K562 (cell line): ENCODE results near the gene LRRC15. TPM values are rescaled to one million over a fixed set of nuclear protein-coding genes. Genes with fewer than 3 reads are reported as not detected.

Experiments
- ATAC-seq: fragments of 200-7000 bp; cut with Tn5 transposase; 3 replicates; pipeline ENCODE4 v1.9.1; 2020; ENCODE audit warnings: moderate library complexity
- BruUV-seq: library from RNA; stranded (reverse); fragments of 400-500 nt; replicated peaks from 2 replicates; lab custom pipeline; 2021; lab: Mats Ljungman, UMichigan
- CTCF ChIA-PET: fragments of 300-600 bp; formaldehyde crosslinking; extraction: SDS; loops from one replicate; lab custom pipeline; 2021; ENCODE audit warnings: low intra/inter-chr PET ratio; lab: Yijun Ruan, JAX
- POLR2A ChIA-PET: fragments of 300-600, 350-650 bp; sonication (Branson Sonifier 250); formaldehyde crosslinking; extraction: SDS; loops from one replicate; lab custom pipeline; 2021; ENCODE audit warnings: antibody characterized with exemption, inconsistent platforms; lab: Yijun Ruan, JAX
- DNase-seq, 4 experiments: peaks; one replicate each; pipeline versions ENCODE4 v3.0.0 to v3.0.0-alpha.2; 2011 to 2018; ENCODE audit warnings: low spot score in 3 of 4, mixed read lengths in 3 of 4; ENCODE audit errors: extremely low read depth in 1 of 4
- FAIRE-seq: peaks from 2 replicates; lab custom pipeline; 2011; peaks lifted over from hg19 to GRCh38; lab: Jason Lieb, UNC
- H2AFZ ChIP-seq: 2 replicates; pipeline ENCODE4 v1.6.0; 2011; ENCODE audit warnings: low read depth, low read length, control low read depth, inconsistent platforms
- H3K27ac ChIP-seq: fragments of 200-600 bp; 3 replicates; pipeline ENCODE4 v1.8.0; 2011; ENCODE audit warnings: low read depth, mild to moderate bottlenecking, control low read depth, inconsistent platforms, low read length, moderate library complexity, mixed read lengths; ENCODE audit errors: extremely low read depth
- H3K27me3 ChIP-seq, 2 experiments: fragments of 300-600 bp in 1 of 2; 2 replicates in 1 of 2; 3 replicates in 1 of 2; pipeline versions ENCODE4 v1.6.0 to v1.8.0; 2011; ENCODE audit warnings: inconsistent platforms in 2 of 2, low read length in 2 of 2, mild to moderate bottlenecking in 1 of 2, mixed read lengths in 1 of 2, moderate library complexity in 1 of 2; ENCODE audit not compliant: control insufficient read depth in 2 of 2, insufficient read depth in 2 of 2
- H3K36me3 ChIP-seq: fragments of 300-600 bp; 3 replicates; pipeline ENCODE4 v1.8.0; 2011; ENCODE audit warnings: mild to moderate bottlenecking, low read length, inconsistent platforms; ENCODE audit not compliant: control insufficient read depth, insufficient read depth
- H3K4me1 ChIP-seq, 2 experiments: fragments of 200-600 bp in 1 of 2; replicated peaks in 1 of 2; 2 replicates in 1 of 2; 3 replicates in 1 of 2; pipeline versions ENCODE4 v1.5.1 to v1.8.0; 2011; ENCODE audit warnings: inconsistent platforms in 2 of 2, low read length in 2 of 2, mild to moderate bottlenecking in 1 of 2, mixed read lengths in 1 of 2, moderate library complexity in 1 of 2; ENCODE audit not compliant: control insufficient read depth in 2 of 2, insufficient read depth in 2 of 2
- H3K4me2 ChIP-seq: 2 replicates; pipeline ENCODE4 v1.6.1; 2011; ENCODE audit warnings: low read length, control low read depth, inconsistent platforms, mixed read lengths; ENCODE audit not compliant: insufficient read depth
- H3K4me3 ChIP-seq: fragments of 200-600 bp; sonication (generic), shearing (Covaris generic); 2 replicates; pipeline ENCODE4 v1.5.1; 2016; ENCODE audit warnings: control low read depth, inconsistent platforms
- H3K79me2 ChIP-seq: fragments of 200-600 bp; 3 replicates; pipeline ENCODE4 v1.8.0; 2011; ENCODE audit warnings: low read length, inconsistent platforms; ENCODE audit not compliant: control insufficient read depth, insufficient read depth
- H3K9ac ChIP-seq, 2 experiments: 2 replicates each; pipeline versions ENCODE4 v1.6.0 to v1.6.1; 2011; ENCODE audit warnings: low read depth in 2 of 2, low read length in 2 of 2, control low read depth in 1 of 2, inconsistent platforms in 1 of 2, mild to moderate bottlenecking in 1 of 2, mixed read lengths in 1 of 2; ENCODE audit not compliant: insufficient read depth in 1 of 2
- H3K9me1 ChIP-seq: one replicate; pipeline ENCODE4 v1.6.0; 2011; ENCODE audit warnings: inconsistent platforms, mild to moderate bottlenecking, low read length, moderate library complexity; ENCODE audit not compliant: control insufficient read depth, insufficient read depth
- H3K9me3 ChIP-seq: replicated peaks from 2 replicates; pipeline ENCODE4 v1.5.1; 2011; ENCODE audit warnings: low read depth, low read length, inconsistent platforms; ENCODE audit not compliant: control insufficient read depth, insufficient read depth
- H4K20me1 ChIP-seq: replicated peaks from 2 replicates; pipeline ENCODE4 v1.6.1; 2011; ENCODE audit warnings: low read length, inconsistent platforms, mixed read lengths; ENCODE audit not compliant: control insufficient read depth, insufficient read depth
- CTCFL ChIP-seq: IDR thresholded peaks from 2 replicates; pipeline ENCODE4 v1.6.1; 2011; ENCODE audit warnings: borderline replicate concordance, low read depth, mild to moderate bottlenecking, moderate library complexity, low read length; ENCODE audit not compliant: insufficient read depth, poor library complexity, severe bottlenecking
- FOXK1 ChIP-seq: sonication (generic); formaldehyde crosslinking; IDR thresholded peaks from 2 replicates; pipeline ENCODE4 v1.8.0; 2022; ENCODE audit warnings: missing genetic modification reagents, mild to moderate bottlenecking, borderline replicate concordance
- FOXP1 ChIP-seq: sonication (generic); formaldehyde crosslinking; IDR thresholded peaks from 2 replicates; pipeline ENCODE4 v1.8.0; 2022; ENCODE audit warnings: mild to moderate bottlenecking, missing genetic modification reagents
- HMGXB4 ChIP-seq: sonication (generic); formaldehyde crosslinking; IDR thresholded peaks from 2 replicates; pipeline ENCODE4 v1.8.1; 2023; ENCODE audit warnings: mild to moderate bottlenecking, missing genetic modification reagents
- LCOR ChIP-seq: sonication (generic); formaldehyde crosslinking; IDR thresholded peaks from 2 replicates; pipeline ENCODE4 v1.8.0; 2022; ENCODE audit warnings: mild to moderate bottlenecking, missing genetic modification reagents
- MYNN ChIP-seq, 2 experiments: sonication (generic); formaldehyde crosslinking in 1 of 2; IDR thresholded peaks; 2 replicates each; pipeline versions ENCODE4 v1.5.0 to v1.6.1; 2016 to 2020; ENCODE audit warnings: antibody characterized with exemption in 1 of 2, missing genetic modification reagents in 1 of 2
- NONO ChIP-seq, 2 experiments: fragments of 200-400 bp in 1 of 2; fragments of 450-650 bp in 1 of 2; formaldehyde crosslinking in 1 of 2; IDR thresholded peaks; 2 replicates each; pipeline ENCODE4 v1.6.1; 2017; ENCODE audit warnings: low read depth in 2 of 2, mild to moderate bottlenecking in 2 of 2, moderate library complexity in 2 of 2, low read length in 1 of 2
- ZNF696 ChIP-seq: fragments of 250-450 bp; sonication (Bioruptor Pico); conservative IDR thresholded peaks from 2 replicates; pipeline ENCODE4 v1.4.0; 2020; ENCODE audit warnings: mild to moderate bottlenecking, moderate library complexity
- ZNF76 ChIP-seq: fragments of 250-450 bp; sonication (Bioruptor Pico); IDR thresholded peaks from 2 replicates; pipeline ENCODE4 v1.4.0; 2020; ENCODE audit warnings: mild to moderate bottlenecking, moderate library complexity, borderline replicate concordance
- ZSCAN32 ChIP-seq: fragments of 450-650 bp; formaldehyde crosslinking; IDR thresholded peaks from 2 replicates; pipeline ENCODE4 v1.4.0; 2020; ENCODE audit warnings: mild to moderate bottlenecking, moderate library complexity
- WGBS: fragments of 100-300 bp; shearing (Covaris generic); methylation state at CpG from one replicate; pipeline ENCODE4 v1.1.6; 2016; ENCODE audit warnings: low coverage, mixed read lengths; ENCODE audit not compliant: insufficient coverage; ENCODE audit errors: missing lambda C conversion rate; 5-methylcytosine and 5-hydroxymethylcytosine counted together
- in situ Hi-C: fragments of 300-500 bp; cut with MboI; formaldehyde crosslinking; loops from 4 replicates; pipeline ENCODE4 v1.15.0; 2018; ENCODE audit warnings: inconsistent platforms, mixed read lengths
- intact Hi-C: fragments of 100-400 bp; cut with micrococcal nuclease; formaldehyde crosslinking; loops from 2 replicates; pipeline ENCODE4 v1.14.2; 2022
- polyA plus RNA-seq, 8 experiments: library from polyadenylated mRNA; depleted of rRNA in 4 of 8; stranded (reverse) in 5 of 8; unstranded in 3 of 8; fragments of >200 nt; fragmentation: Nextera tagmentation in 2 of 8; fragmentation: Illumina TruSeq in 1 of 8; extraction: Ambion mirVana in 2 of 8; extraction: Trizol in 1 of 8; gene quantifications; 2 replicates each; pipeline versions ENCODE4 v1.2.1 to v1.2.3, GENCODE V29; 2011 to 2014; ENCODE audit warnings: inconsistent platforms in 1 of 8, missing spikeins in 1 of 8
- total RNA-seq, 7 experiments: library from RNA; depleted of rRNA in 6 of 7; stranded (reverse); fragments of >200 nt in 6 of 7; fragmentation: Illumina TruSeq in 2 of 7; extraction: Trizol in 2 of 7; gene quantifications; 2 replicates each; pipeline versions ENCODE4 v1.2.1 to v1.2.3, GENCODE V29; 2011 to 2021; ENCODE audit warnings: low replicate concordance in 1 of 7
- TF ChIP-seq, protein P1 (sequence below): fragments of 250-450 bp; sonication (Bioruptor Pico); IDR thresholded peaks from 2 replicates; pipeline ENCODE4 v1.4.0; 2020; ENCODE audit warnings: mild to moderate bottlenecking, moderate library complexity
- TF ChIP-seq, protein P2 (sequence below): fragments of 150-350 bp; conservative IDR thresholded peaks from 2 replicates; pipeline ENCODE4 v1.6.1; 2014; ENCODE audit warnings: low read length

The LRRC15 gene
- total and polyA plus RNA-seq, 9 of the 15 experiments (the other 6 are each of a cell fraction or from before 2014, with no cell fraction given) = not detected

DNA sequence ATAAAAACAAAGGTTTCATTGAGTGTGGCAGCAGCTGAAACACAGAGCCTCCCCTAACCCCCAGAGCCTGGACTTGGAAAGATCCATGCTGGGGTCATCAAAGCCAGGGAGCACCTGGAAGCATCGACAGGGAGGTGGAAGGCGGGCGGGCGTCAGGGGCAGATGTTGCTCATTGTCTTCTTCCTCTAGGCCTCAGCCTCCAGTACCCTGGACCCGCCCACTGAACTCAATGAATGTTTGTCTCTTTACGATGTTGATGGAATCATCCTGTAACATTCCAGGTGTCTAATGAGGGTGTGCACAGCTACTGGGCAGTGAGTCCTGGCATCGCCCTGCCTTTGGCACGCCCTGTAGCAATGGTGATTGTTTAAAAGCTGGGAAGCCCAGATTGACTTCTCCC, 19.7 kb upstream of the LRRC15 start (continued):
- TF ChIP-seq HMGXB4 (no peak), NONO (IDR thresholded peaks at IDR 0.05; ENCODE audit: low read depth in 2 of 2, low read length in 1 of 2) (no peak), ZNF76 (CRISPR knock-in tag) (no peak), MYNN (IDR thresholded peaks at IDR 0.05) (no peak), MYNN (CRISPR knock-in tag; IDR thresholded peaks at IDR 0.05) (no peak)
- TF ChIP-seq, protein P1, sequence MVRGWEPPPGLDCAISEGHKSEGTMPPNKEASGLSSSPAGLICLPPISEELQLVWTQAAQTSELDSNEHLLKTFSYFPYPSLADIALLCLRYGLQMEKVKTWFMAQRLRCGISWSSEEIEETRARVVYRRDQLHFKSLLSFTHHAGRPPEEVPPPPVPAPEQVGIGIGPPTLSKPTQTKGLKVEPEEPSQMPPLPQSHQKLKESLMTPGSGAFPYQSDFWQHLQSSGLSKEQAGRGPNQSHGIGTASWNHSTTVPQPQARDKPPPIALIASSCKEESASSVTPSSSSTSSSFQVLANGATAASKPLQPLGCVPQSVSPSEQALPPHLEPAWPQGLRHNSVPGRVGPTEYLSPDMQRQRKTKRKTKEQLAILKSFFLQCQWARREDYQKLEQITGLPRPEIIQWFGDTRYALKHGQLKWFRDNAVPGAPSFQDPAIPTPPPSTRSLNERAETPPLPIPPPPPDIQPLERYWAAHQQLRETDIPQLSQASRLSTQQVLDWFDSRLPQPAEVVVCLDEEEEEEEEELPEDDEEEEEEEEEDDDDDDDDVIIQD (CRISPR knock-in tag) = no peak
- TF ChIP-seq, all 486 proteins: peak for 0

- H4K20me1 ChIP-seq = no peaks in the 10 kb centered on the region
- peaks cover 24 to 56% of the 10 kb centered on the region in 2 experiments for H3K27me3 ChIP-seq
- WGBS = 17% methylated on average over 8 of the region's 8 CpGs
- no peaks in the 10 kb centered on the region for H3K9me3 ChIP-seq
- H3K27ac ChIP-seq = no peak overlapping the region
- no peaks in the 10 kb centered on the region; a peak in 1 of 5 replicates for H3K4me1 ChIP-seq
- no TSS peak for BruUV-seq
- DNase-seq (no peak), ATAC-seq (no peak), FAIRE-seq (no peak)
- in situ Hi-C loops (no loop called here), intact Hi-C loops (no loop called here)
- ChIA-PET CTCF (no interaction called here), POLR2A (interaction anchor here (0.6 to 0.8 kb wide), 2 partner anchors 20 to 1561 kb away, joined by 3 read pairs; no protein-coding TSS in a partner anchor)
- H3K9me1 ChIP-seq = no peaks in the 10 kb centered on the region
- H3K9ac ChIP-seq = no peak overlapping the region
- H3K4me3 ChIP-seq = no peak overlapping the region
- H2AFZ ChIP-seq = no peak overlapping the region
- H3K4me2 ChIP-seq = no peak overlapping the region
- H3K36me3 ChIP-seq = no peaks in the 10 kb centered on the region
- no peaks in the 10 kb centered on the region for H3K79me2 ChIP-seq
- no peak for TF ChIP-seq FOXP1 (CRISPR knock-in tag)
- no peak for TF ChIP-seq LCOR (CRISPR knock-in tag)
- TF ChIP-seq FOXK1 (CRISPR knock-in tag) = no peak
- TF ChIP-seq ZNF696 = no peak
- TF ChIP-seq, protein P2, sequence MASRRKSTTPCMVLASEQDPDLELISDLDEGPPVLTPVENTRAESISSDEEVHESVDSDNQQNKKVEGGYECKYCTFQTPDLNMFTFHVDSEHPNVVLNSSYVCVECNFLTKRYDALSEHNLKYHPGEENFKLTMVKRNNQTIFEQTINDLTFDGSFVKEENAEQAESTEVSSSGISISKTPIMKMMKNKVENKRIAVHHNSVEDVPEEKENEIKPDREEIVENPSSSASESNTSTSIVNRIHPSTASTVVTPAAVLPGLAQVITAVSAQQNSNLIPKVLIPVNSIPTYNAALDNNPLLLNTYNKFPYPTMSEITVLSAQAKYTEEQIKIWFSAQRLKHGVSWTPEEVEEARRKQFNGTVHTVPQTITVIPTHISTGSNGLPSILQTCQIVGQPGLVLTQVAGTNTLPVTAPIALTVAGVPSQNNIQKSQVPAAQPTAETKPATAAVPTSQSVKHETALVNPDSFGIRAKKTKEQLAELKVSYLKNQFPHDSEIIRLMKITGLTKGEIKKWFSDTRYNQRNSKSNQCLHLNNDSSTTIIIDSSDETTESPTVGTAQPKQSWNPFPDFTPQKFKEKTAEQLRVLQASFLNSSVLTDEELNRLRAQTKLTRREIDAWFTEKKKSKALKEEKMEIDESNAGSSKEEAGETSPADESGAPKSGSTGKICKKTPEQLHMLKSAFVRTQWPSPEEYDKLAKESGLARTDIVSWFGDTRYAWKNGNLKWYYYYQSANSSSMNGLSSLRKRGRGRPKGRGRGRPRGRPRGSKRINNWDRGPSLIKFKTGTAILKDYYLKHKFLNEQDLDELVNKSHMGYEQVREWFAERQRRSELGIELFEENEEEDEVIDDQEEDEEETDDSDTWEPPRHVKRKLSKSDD = no peak
- no peak for TF ChIP-seq CTCFL
- TF ChIP-seq ZSCAN32 (CRISPR knock-in tag) = no peak
These were observed 18.4 kb upstream of the LRRC15 start for GRCh38 chr3:194387926-194388418.
